Keratinocyte (primary cell): ENCODE results near the gene NCS1. TPM values are rescaled to one million over a fixed set of nuclear protein-coding genes. Genes with fewer than 3 reads are reported as not detected.

ENCODE experiments used
- DNase-seq: peaks from one replicate; pipeline ENCODE4 v3.0.0-alpha.2; 2011; ENCODE audit warnings: low read depth, missing footprints, low spot score
- FAIRE-seq: peaks from 2 replicates; lab custom pipeline; 2011; peaks lifted over from hg19 to GRCh38; lab: Jason Lieb, UNC
- H2AFZ ChIP-seq: 2 replicates; pipeline ENCODE4 v1.6.0; 2012; ENCODE audit warnings: low read length, control low read depth, inconsistent platforms; ENCODE audit not compliant: control insufficient read depth
- H3K27ac ChIP-seq: 2 replicates; pipeline ENCODE4 v1.5.1; 2011; ENCODE audit warnings: low read length; ENCODE audit not compliant: control insufficient read depth, insufficient read depth
- H3K27me3 ChIP-seq: 3 replicates; pipeline ENCODE4 v1.6.0; 2011; ENCODE audit warnings: low read length; ENCODE audit not compliant: control insufficient read depth, insufficient read depth; ENCODE audit errors: extremely low read depth
- H3K36me3 ChIP-seq, 2 experiments: 2 replicates in 1 of 2; 3 replicates in 1 of 2; pipeline ENCODE4 v1.5.1; 2011; ENCODE audit warnings: low read length in 2 of 2, mild to moderate bottlenecking in 1 of 2; ENCODE audit not compliant: control insufficient read depth in 2 of 2, insufficient read depth in 2 of 2; ENCODE audit errors: extremely low read depth in 1 of 2
- H3K4me1 ChIP-seq: 3 replicates; pipeline ENCODE4 v1.5.1; 2011; ENCODE audit warnings: low read length; ENCODE audit not compliant: control insufficient read depth, insufficient read depth; ENCODE audit errors: extremely low read depth
- H3K4me2 ChIP-seq: 3 replicates; pipeline ENCODE4 v1.6.0; 2011; ENCODE audit warnings: low read depth, low read length; ENCODE audit not compliant: control insufficient read depth, insufficient read depth; ENCODE audit errors: extremely low read depth
- H3K4me3 ChIP-seq, 3 experiments: fragments of 200-600 bp in 1 of 3; sonication (generic) in 1 of 3; 2 replicates in 2 of 3; 3 replicates in 1 of 3; pipeline ENCODE4 v1.5.1; 2011 to 2016; ENCODE audit warnings: low read length in 3 of 3, mild to moderate bottlenecking in 3 of 3, control low read depth in 2 of 3, inconsistent platforms in 1 of 3, low read depth in 1 of 3, mixed read lengths in 1 of 3, mixed run types in 1 of 3, moderate library complexity in 1 of 3; ENCODE audit not compliant: control insufficient read depth in 2 of 3, insufficient read depth in 2 of 3; ENCODE audit errors: extremely low read depth in 1 of 3
- H3K79me2 ChIP-seq: 2 replicates; pipeline ENCODE4 v1.6.0; 2012; ENCODE audit warnings: low read length; ENCODE audit not compliant: control insufficient read depth, insufficient read depth
- H3K9ac ChIP-seq: 3 replicates; pipeline ENCODE4 v1.6.0; 2011; ENCODE audit warnings: low read length; ENCODE audit not compliant: control insufficient read depth, insufficient read depth; ENCODE audit errors: extremely low read depth
- H3K9me1 ChIP-seq: 3 replicates; pipeline ENCODE4 v1.6.0; 2011; ENCODE audit warnings: low read length; ENCODE audit not compliant: control insufficient read depth, insufficient read depth; ENCODE audit errors: extremely low read depth
- H3K9me3 ChIP-seq: 2 replicates; pipeline ENCODE4 v1.5.1; 2012; ENCODE audit warnings: low read depth, low read length; ENCODE audit not compliant: control insufficient read depth
- H4K20me1 ChIP-seq: 3 replicates; pipeline ENCODE4 v1.6.0; 2011; ENCODE audit warnings: low read length; ENCODE audit not compliant: control insufficient read depth, insufficient read depth; ENCODE audit errors: extremely low read depth
- CTCF ChIP-seq, 3 experiments: IDR thresholded peaks in 1 of 3; conservative IDR thresholded peaks in 1 of 3; optimal IDR thresholded peaks in 1 of 3; 2 replicates in 2 of 3; 3 replicates in 1 of 3; pipeline versions ENCODE3 to v1.5.1; 2011; ENCODE audit warnings: low read length in 3 of 3, mild to moderate bottlenecking in 3 of 3, moderate library complexity in 2 of 3, control low read depth in 1 of 3, inconsistent platforms in 1 of 3; ENCODE audit not compliant: insufficient read depth in 2 of 3; ENCODE audit errors: extremely low read depth in 1 of 3
- EZH2 ChIP-seq: IDR thresholded peaks from one replicate; pipeline ENCODE4 v1.6.1; 2012; ENCODE audit warnings: inconsistent platforms, mild to moderate bottlenecking, low read length, moderate library complexity
- dilution Hi-C: fragments of 300-500 bp; cut with MboI; formaldehyde crosslinking; loops from one replicate; pipeline ENCODE4 v1.7.0; 2020; ENCODE audit warnings: low sequenced_read_pairs; ENCODE audit not compliant: extremely low pct_ligation_motif_present
- polyA plus RNA-seq, 5 experiments: library from polyadenylated mRNA; depleted of rRNA in 3 of 5; stranded (reverse) in 3 of 5; stranded (forward) in 1 of 5; unstranded in 1 of 5; fragments of >200 nt; gene quantifications; 1 replicate in 1 of 5; 2 replicates in 3 of 5; 3 replicates in 1 of 5; pipeline versions ENCODE4 v1.2.1 to v1.2.3, GENCODE V29; 2011 to 2012; ENCODE audit warnings: missing spikeins in 2 of 5, low read depth in 1 of 5, low replicate concordance in 1 of 5

NCS1 gene
- polyA plus RNA-seq, 1 donor (not counting 4 experiments of a cell fraction or from before 2014, with no cell fraction given): 49.1 TPM

- Histone ChIP-seq H3K4me1 (peaks cover 71% of the 10 kb centered on the region), H3K4me3 (no peak overlapping the region), H3K4me2 (no peak overlapping the region), H3K9me1 (peaks cover 2% of the 10 kb centered on the region), H3K79me2 (peaks cover 57% of the 10 kb centered on the region), H3K27ac (no peak overlapping the region), H3K9ac (no peak overlapping the region), H4K20me1 (peaks cover 11% of the 10 kb centered on the region), H3K36me3 (peaks cover 0 to 1% of the 10 kb centered on the region in 2 experiments), H3K27me3 (no peaks in the 10 kb centered on the region), H2AFZ (no peak overlapping the region), H3K9me3 (no peaks in the 10 kb centered on the region)
- FAIRE-seq (no peak), DNase-seq (no peak)
- TF ChIP-seq CTCF (optimal IDR thresholded peaks at IDR 0.05 in 1 of 3, IDR thresholded peaks at IDR 0.05 in 1 of 3, conservative IDR thresholded peaks at IDR 0.05 in 1 of 3; ENCODE audit: extremely low read depth in 1 of 3, insufficient read depth in 2 of 3, low read length in 3 of 3) (no peak), EZH2 (no peak)
- dilution Hi-C loops: no loop called here
Observed at GRCh38 chr9:130197386-130197785, 25.2 kb downstream of the NCS1 start.

- H2AFZ ChIP-seq: no peak overlapping the region
- no peak for TF ChIP-seq CTCF (optimal IDR thresholded peaks at IDR 0.05 in 1 of 3, IDR thresholded peaks at IDR 0.05 in 1 of 3, conservative IDR thresholded peaks at IDR 0.05 in 1 of 3; ENCODE audit: extremely low read depth in 1 of 3, insufficient read depth in 2 of 3, low read length in 3 of 3)
- TF ChIP-seq EZH2: no peak
- peaks cover 11% of the 10 kb centered on the region for H4K20me1 ChIP-seq
- no peak for DNase-seq
- H3K27me3 ChIP-seq: no peaks in the 10 kb centered on the region
- peaks cover 71% of the 10 kb centered on the region for H3K4me1 ChIP-seq
- dilution Hi-C loops: no loop called here
- H3K79me2 ChIP-seq: peaks cover 52% of the 10 kb centered on the region
- no peak for FAIRE-seq
- H3K27ac ChIP-seq: no peak overlapping the region
- H3K4me2 ChIP-seq: no peak overlapping the region
- H3K36me3 ChIP-seq: peaks cover 0 to 1% of the 10 kb centered on the region in 2 experiments
- H3K9me3 ChIP-seq: no peaks in the 10 kb centered on the region
- no peak overlapping the region for H3K4me3 ChIP-seq
- no peak overlapping the region for H3K9ac ChIP-seq
- H3K9me1 ChIP-seq: peaks cover 2% of the 10 kb centered on the region
Observed at GRCh38 chr9:130197888-130198287, 25.7 kb downstream of the NCS1 start.
